ENCODE data around the gene CD1C.
"Not testable (repeated sequence)": the region's sequence is repeated elsewhere in the genome, so short reads cannot be mapped to it uniquely, and the experiment has no call there.

Gene CD1C

GRCh38 chr1:158289811-158290210 is at the start of gene CD1C:
Gene CD1C, plus strand, starts transcription at chr1:158289923. Its CDS starts 142 bp downstream, at chr1:158290065.
- DNase-seq (ENCODE audit: low read depth in 2 of 2), result no peak

DNA sequence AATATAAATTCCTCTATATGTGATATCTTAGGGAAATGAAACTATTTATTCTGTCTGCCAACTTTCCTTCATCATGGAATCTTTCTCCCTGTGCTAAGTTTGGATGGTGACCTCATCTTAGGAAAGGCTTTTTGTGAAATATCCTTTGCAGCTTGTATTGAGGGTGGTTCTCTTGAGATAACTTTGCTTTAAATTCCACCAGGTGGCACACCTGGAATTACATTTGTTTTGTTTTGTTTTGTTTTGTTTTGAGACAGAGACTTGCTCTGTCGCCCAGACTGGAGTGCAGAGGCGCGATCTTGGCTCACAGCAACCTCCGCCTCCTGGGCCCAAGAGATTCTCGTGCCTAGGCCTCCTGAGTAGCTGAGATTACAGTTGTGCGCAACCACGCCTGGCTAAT is 43.1 kb upstream of the CD1C start:
- DNase-seq (ENCODE audit: low read depth in 2 of 2), result no peak

DNA sequence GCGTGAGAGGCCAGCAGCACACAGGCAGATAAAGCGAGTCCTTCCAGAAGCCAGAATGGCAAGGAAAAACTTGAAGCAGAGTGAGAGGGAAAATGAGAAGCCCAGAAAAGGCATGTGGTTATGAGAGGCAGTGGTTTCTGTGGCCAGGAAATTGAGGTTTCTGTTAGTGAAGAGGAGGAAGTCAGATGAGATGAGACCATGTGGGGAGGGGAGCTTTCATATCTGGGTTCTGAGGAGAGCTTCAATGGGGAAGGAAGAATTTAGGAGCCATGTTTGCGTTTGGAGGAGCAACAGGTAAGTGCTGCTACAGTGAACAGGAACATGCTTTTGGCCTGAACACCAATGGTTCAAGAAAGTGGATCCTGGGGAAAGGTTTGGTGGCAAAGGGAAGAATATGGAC is 41.6 kb upstream of the CD1C start:
- no peak for DNase-seq (ENCODE audit: low read depth in 2 of 2)

GRCh38 chr1:158248771-158249170 is 41.0 kb upstream of the CD1C start:
- no peak for DNase-seq (ENCODE audit: low read depth in 2 of 2)

GRCh38 chr1:158249646-158250045 is 40.1 kb upstream of the CD1C start:
- DNase-seq (ENCODE audit: low read depth in 2 of 2), result no peak

GRCh38 chr1:158251163-158251562 is 38.6 kb upstream of the CD1C start:
- DNase-seq (ENCODE audit: low read depth in 2 of 2), result no peak

- DNase-seq (ENCODE audit: low read depth in 2 of 2), result no peak
These were observed 34.1 kb upstream of the CD1C start for GRCh38 chr1:158255656-158256055.

- not testable (repeated sequence) for DNase-seq (ENCODE audit: low read depth in 2 of 2)
These were observed 33.0 kb upstream of the CD1C start for GRCh38 chr1:158256747-158257146.

DNA sequence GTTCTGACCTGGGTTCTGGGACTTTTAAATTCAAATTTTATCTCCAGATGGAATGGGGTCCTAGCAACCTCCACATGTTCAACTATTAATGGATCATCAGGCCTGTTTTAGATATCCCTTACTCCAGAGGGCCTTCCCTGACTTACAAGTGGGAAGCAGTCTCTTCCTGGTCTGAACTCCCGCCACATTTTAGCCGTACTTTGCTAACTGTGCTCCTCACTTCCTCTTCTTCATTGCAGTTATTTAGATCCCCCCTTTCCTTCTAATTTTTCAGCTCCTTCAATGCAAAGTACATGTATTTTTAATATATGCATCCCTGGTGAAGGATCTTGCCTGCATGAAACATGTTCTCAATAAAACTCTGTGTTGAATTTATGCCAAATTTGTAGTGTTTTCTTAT is 31.8 kb upstream of the CD1C start:
- no peak for DNase-seq (ENCODE audit: low read depth in 2 of 2)

DNA sequence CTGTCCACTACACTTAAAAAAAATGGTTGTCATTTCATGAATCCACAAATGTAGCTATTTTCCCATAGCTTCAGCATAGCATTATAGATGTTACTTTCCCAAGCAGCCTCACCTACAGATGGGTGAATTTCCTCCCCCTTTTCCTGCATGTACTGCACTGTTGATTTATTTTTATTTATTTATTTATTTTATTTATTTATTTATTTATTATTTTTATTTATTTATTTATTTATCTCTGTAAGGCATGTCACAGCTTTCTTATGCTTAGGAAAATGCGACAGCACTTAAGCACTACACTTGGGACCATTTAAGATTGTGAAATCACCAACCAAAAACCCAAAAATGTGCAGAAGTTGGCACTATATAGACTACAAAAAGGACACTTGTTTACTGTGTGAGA is 30.6 kb upstream of the CD1C start:
- no peak for DNase-seq (ENCODE audit: low read depth in 2 of 2)

DNA sequence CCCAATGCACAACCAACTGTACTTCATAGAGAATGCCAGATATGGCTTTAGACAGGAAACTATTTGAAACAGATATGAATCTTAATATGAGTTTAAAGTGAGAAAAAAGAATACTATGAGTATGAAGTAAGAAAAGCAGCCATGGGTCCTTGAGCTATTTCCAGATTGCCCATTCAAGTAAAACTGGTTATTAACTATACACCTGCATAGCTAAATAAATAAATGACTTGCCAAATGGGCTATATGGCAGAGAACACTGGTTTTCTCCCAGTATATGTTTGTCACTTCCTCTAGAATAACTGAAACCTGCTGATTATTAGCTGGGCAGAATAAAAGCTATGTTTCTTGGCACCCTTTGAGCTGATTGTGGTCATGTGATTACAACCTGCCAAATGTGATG is 17.0 kb upstream of the CD1C start:
- no peak for DNase-seq (ENCODE audit: low read depth in 2 of 2)

DNA sequence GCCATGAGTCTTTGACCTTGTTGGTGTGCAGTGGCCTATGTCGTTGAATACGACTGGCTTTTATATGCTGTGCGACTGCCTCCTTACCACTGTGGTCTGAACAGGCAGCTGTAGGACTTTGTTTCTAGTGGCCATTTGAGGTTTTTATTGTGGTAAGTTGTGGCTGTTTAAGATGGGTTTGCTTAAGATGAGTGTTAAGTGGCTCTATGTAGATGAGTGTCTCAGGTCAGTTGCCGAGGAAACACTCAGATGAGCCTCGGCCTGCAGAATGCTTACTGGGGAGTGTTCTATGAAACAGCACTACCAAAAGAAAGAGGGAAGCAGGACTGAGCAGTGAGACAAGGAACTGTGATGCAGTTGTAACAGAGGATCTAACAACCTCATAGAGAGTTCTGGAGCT is 14.9 kb upstream of the CD1C start:
- no peak for DNase-seq (ENCODE audit: low read depth in 2 of 2)

GRCh38 chr1:158282421-158282820 is 7.3 kb upstream of the CD1C start:
- not testable (repeated sequence) for DNase-seq (ENCODE audit: low read depth in 2 of 2)

DNA sequence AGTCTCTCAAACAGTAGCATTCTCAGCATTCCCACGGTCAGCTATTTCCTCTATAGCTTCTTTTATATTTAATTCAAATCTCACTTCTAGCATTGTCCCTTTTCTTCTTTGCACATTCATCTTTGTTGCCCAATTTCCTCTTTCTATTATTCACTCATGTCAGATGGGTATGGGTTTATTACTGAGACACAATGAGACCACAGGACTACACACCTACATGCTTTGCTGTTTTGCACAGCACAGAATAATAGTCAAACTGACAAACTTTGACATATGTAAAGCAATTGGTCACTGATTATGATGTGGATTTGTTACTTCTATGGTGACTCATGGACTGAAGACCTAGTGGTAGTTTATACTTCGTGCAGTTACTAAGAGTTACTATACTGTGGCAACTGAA is 5.8 kb upstream of the CD1C start:
- DNase-seq (ENCODE audit: low read depth in 2 of 2), result no peak

- no peak for DNase-seq (ENCODE audit: low read depth in 2 of 2)
These were observed 3.9 kb upstream of the CD1C start for GRCh38 chr1:158285756-158286241.

DNA sequence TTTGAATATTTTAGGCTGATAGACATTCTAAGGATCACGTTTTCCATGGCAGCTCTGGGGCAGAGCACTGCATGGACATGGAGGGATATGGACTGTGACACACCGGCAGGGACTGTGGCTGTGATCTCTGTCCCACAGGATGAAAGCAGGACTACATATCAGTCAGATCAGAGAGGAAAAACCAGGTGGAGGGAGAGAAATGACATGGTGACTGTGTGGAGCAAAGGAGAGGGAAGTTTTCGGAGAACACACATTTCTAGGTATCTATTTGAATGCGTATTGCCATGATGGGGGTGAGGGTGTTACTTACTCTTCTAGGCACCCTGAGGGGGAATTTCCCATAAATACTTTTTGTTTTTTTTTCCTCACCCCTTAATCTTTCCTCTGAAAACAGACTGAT is 3.2 kb upstream of the CD1C start:
- no peak for DNase-seq (ENCODE audit: low read depth in 2 of 2)

DNA sequence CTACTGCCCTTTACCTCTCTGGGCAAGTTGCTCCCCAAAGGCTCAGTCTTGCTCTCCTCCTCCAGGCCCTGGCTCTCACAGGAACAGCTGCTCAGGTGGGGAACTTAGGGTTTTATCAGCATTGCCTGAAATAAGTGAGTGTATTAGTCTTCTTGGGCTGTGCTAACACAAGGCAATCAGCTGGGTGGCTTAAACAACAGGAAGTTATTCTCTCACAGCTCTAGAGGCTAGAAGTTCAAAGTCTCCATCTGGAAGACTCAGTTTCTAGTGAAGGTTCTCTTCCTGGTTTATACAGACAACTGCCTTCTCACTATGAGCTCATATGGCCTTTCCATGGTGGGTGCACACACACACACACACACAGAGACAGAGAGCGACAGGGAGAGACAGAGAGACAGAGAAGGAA is 2.8 kb upstream of the CD1C start:
- no peak for DNase-seq (ENCODE audit: low read depth in 2 of 2)

- DNase-seq (ENCODE audit: low read depth in 2 of 2), result no peak
These were observed 660 bp downstream of the CD1C start for GRCh38 chr1:158290321-158290844.

DNA sequence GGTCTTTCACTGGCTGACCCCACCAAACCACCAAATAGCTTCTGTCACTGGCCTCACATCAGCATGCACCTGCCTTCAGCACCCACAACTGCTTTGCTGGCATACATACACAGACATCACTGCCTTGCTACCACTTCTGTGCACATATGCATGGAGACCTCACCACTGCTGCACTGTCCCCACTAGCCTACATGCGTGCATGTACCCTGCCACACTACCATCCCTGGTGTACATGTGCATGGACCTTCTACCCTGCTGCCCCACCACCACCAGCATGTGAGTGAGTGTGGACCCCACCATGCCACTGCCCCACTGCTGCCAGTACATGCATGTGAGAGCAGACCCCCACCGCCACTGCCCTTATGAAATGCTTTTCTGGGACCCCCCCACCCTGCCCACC is 6.1 kb downstream of the CD1C start:
- no peak for DNase-seq (ENCODE audit: low read depth in 2 of 2)

DNA sequence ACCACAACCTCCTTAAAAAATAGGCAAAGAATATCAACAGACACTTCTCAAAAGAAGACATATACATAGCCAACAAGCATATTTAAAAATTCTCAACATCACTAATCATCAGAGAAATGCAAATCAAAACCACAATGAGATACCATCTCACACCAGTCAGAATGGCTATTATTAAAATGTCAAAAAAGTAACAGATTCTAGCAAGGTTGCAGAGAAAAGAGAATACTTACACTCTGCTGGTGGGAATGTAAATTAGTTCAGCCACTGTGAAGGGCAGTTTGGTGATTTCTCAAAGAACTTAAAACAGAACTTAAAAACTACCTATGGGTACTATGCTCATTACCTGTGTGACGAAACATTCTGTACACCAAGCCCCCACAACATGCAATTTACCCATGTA is 20.9 kb downstream of the CD1C start:
- no peak for DNase-seq (ENCODE audit: low read depth in 2 of 2)

- no peak for DNase-seq (ENCODE audit: low read depth in 2 of 2)
These were observed 21.3 kb downstream of the CD1C start for GRCh38 chr1:158311066-158311465.

- DNase-seq (ENCODE audit: low read depth in 2 of 2), result no peak
These were observed 34.1 kb downstream of the CD1C start for GRCh38 chr1:158323866-158324265.

DNA sequence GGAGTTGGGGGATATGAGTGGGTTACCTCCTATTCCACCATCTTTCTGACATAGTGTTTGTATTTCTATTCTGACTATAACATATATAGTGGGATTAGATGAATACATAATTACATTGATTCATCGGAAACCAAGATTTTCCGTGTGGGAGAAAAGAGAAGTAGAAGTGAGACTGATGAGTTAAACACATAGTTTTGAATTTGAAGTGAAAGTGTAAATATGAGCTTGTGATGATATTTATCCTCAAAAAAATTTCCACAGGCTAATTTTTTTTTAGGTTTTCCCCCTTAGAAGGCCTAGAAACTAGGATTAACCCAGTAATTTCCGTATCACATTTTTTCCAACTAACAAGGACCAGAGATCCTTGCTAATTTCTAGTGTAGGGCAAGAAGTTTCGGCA is 34.7 kb downstream of the CD1C start:
- no peak for DNase-seq (ENCODE audit: low read depth in 2 of 2)

DNA sequence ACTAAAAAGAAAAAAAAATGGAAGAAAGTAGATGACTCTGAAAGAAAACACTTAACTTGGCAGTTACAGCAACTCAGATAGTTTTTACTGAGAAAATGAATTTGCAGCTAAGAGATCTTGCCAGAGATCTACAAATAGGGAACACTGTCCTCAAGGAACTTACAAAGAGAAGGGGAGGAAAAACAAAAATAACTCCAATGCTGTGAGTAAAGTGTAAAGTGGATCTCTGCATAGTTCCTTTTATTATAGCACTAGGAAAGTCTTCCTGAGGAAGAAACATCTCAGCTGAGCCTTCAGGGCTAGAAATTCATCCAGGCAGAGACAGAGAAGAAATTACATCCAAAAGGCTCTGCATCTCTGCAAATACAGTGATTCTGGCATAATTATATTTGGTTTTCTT is 37.8 kb downstream of the CD1C start:
- DNase-seq (ENCODE audit: low read depth in 2 of 2), result no peak

DNA sequence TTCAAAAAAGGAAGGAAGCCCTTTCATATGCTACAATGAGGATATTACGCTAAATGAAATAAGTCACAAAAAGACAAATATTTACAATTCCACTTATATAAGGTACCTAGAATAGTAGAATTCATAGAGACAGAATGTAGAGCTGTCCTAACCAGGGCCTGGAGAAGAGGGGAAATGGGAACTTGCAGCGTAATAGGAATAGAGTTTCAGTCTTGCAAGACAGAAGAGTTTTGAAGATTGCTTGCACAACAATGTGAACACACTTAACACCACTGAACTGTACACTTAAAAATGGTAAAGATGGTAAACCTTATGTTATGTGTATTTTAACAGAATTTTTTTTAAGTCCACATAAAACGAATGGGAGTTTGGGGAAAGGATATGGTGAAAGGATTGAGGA is 38.7 kb downstream of the CD1C start:
- no peak for DNase-seq (ENCODE audit: low read depth in 2 of 2)
